Heart left ventricle (tissue), 16 donors: ENCODE measurements around the gene ADAP2. TPM values are rescaled to one million over a fixed set of nuclear protein-coding genes. Genes with fewer than 3 reads are reported as not detected.
A peak's percentile ranks its signal among the peaks of the same experiment; 100 is the strongest.

Source experiments
- ATAC-seq, 4 donors: fragments of 200-7000 bp; cut with Tn5 transposase; one replicate each; pipeline ENCODE4 v1.9.1; 2020 to 2022; ENCODE audit warnings: moderate library complexity in 4 of 4, mild to moderate bottlenecking in 3 of 4, moderate number of reproducible peaks in 1 of 4
- DNase-seq, 5 donors: peaks; one replicate each; pipeline ENCODE4 v3.0.0-alpha.2; 2020
- H3K27ac ChIP-seq, 12 donors: fragments of 200-600 bp; sonication (generic) in 4 of 12; one replicate each; pipeline versions ENCODE4 v1.5.0 to v1.8.0; 2016 to 2022; ENCODE audit warnings: mild to moderate bottlenecking in 2 of 12
- H3K27me3 ChIP-seq, 9 donors: fragments of 200-600 bp; sonication (generic) in 2 of 9; one replicate each; pipeline versions ENCODE4 v1.5.1 to v1.8.0; 2016 to 2022; ENCODE audit warnings: mild to moderate bottlenecking in 3 of 9
- H3K36me3 ChIP-seq, 9 donors: fragments of 200-600 bp; sonication (generic) in 2 of 9; one replicate each; pipeline versions ENCODE4 v1.5.0 to v1.8.0; 2018 to 2022; ENCODE audit warnings: mild to moderate bottlenecking in 2 of 9
- H3K4me1 ChIP-seq, 12 donors: fragments of 200-600 bp; sonication (generic) in 4 of 12; one replicate each; pipeline versions ENCODE4 v1.5.0 to v1.8.0; 2016 to 2022; ENCODE audit warnings: mild to moderate bottlenecking in 3 of 12
- H3K4me3 ChIP-seq, 12 donors: fragments of 200-600 bp; sonication (generic) in 4 of 12; one replicate each; pipeline versions ENCODE4 v1.5.0 to v1.8.0; 2017 to 2022; ENCODE audit warnings: mild to moderate bottlenecking in 9 of 12, moderate library complexity in 4 of 12
- H3K9me3 ChIP-seq, 12 donors: fragments of 200-600 bp; sonication (generic) in 4 of 12; one replicate each; pipeline versions ENCODE4 v1.5.0 to v1.8.0; 2016 to 2022; ENCODE audit warnings: mild to moderate bottlenecking in 1 of 12
- CTCF ChIP-seq, 12 donors: fragments of 200-600 bp; sonication (generic) in 4 of 12; IDR thresholded peaks; one replicate each; pipeline versions ENCODE4 v1.5.0 to v1.8.0; 2018 to 2022; ENCODE audit warnings: antibody characterized with exemption in 12 of 12, mild to moderate bottlenecking in 5 of 12
- POLR2A ChIP-seq, 2 donors: fragments of 450-650 bp; IDR thresholded peaks; one replicate each; pipeline ENCODE4 v1.6.1; 2017; ENCODE audit warnings: antibody characterized with exemption in 2 of 2, mild to moderate bottlenecking in 2 of 2, moderate library complexity in 2 of 2
- WGBS, 4 donors: extraction: QIAGEN DNeasy Blood & Tissue Kit in 2 of 4; methylation state at CpG; one replicate each; pipeline versions ENCODE4 v1.1.5 to v1.1.7; 2013 to 2018; 5-methylcytosine and 5-hydroxymethylcytosine counted together
- intact Hi-C, 10 donors: fragments of 100-400 bp; cut with DNase I; formaldehyde crosslinking; loops; one replicate each; pipeline versions ENCODE4 v1.11.1 to v1.14.2; 2022
- long read RNA-seq, 3 donors: library from polyadenylated mRNA; unstranded; transcript quantifications; one replicate each; pipeline ENCODE4 v2.0.0, GENCODE V29; 2020 to 2021
- polyA plus RNA-seq, 2 donors: library from polyadenylated mRNA; stranded (reverse); fragments of 200-250 nt; gene quantifications; one replicate each; pipeline ENCODE4 v1.2.3, GENCODE V29; 2013
- total RNA-seq, 9 donors: library from RNA; depleted of rRNA in 2 of 9; stranded (reverse); fragments of >200 nt in 2 of 9; fragmentation: NEBNext Ultra II Directional in 3 of 9; extraction: Animal tissue kit (Norgen Biotek cat#: 25700) in 3 of 9; gene quantifications; one replicate each; pipeline versions ENCODE4 v1.1.0 to v1.2.4, GENCODE V29; 2016 to 2023
- donor health status: ischemic (EF 13 %, LVEDD 7.1; RV severe dilation, severe dysfunction).
- donor health status: healthy with polysubstance abuse.
- donor health status: DM: no; HTN: yes; CAD: no.
- donor health status: DM: no; HTN: no; CAD: no.
- donor health status: ischemic (EF 25% LVEDD 6.9; RV normal size, moderate dysfunction).
- donor health status: ischemic (EF 25% LVEDD 5.7; RV mildly dilated, moderate dysfunction).
- donor health status: healthy.
- donor health status: DM: yes; HTN: yes; CAD: no.
- donor health status: ischemic (EF 35%, LVEDD 5.7; RV mildly dilated, moderate dysfunction).
- donor health status: nonischemic (EF 11% LVEDD 7.7; RV severe dilation, severe dysfunction).
- donor health status: DM: yes; HTN: yes; CAD: no.
- donor health status: PGD.
- donor health status: ischemic (EF 29% LVEDD 5.4; RV normal size, mild dysfunction).
- donor health status: nonischemic (EF 23%, LVEDD 6.1; RV moderate dilation, normal function).

The ADAP2 gene
- total RNA-seq, result 10 to 100 TPM in 4 of 9 donors, 1 to 10 TPM in 5; 3.1 to 43.5 (median 8.3) TPM
- 1 to 10 TPM; 3.5 to 4.5 TPM for polyA plus RNA-seq
- long read RNA-seq, donor 1, partial matches to known transcripts, result 0 of 5 reads
- long read RNA-seq, donor 1, other reads (novel, unspliced or antisense), result 1 of 5 reads
- long read RNA-seq, donor 2, transcript ADAP2-201 (11 exons, 2,934 nt), result major isoform, 13 of 28 reads
- long read RNA-seq, donor 2, partial matches to known transcripts, result 1 of 28 reads
- long read RNA-seq, donor 2, other reads (novel, unspliced or antisense), result 12 of 28 reads
- long read RNA-seq, donor 3, partial matches to known transcripts, result 1 of 6 reads
- long read RNA-seq, donor 3, other reads (novel, unspliced or antisense), result 2 of 6 reads

GRCh38 chr17:30921544-30922196 is at the start of gene ADAP2:
ADAP2 (plus strand) TSS chr17:30921945; CDS start chr17:30922015, 70 bp downstream.
- H3K27ac ChIP-seq, result peak within 1 kb of the TSS in 11 of 12 donors; percentile 49 to 86 (median 69)
- 4 to 23% (median 8%) methylated on average over 11 to 60 of the region's 60 CpGs for WGBS, 4 donors
- H3K4me1 ChIP-seq, result peaks cover 0 to 24% (median 6%) of the 10 kb centered on the region in 12 donors
- DNase-seq, result peak; percentile 62 to 87 (median 74)
- peak within 1 kb of the TSS; percentile 16 to 75 (median 60) for H3K4me3 ChIP-seq
- H3K36me3 ChIP-seq, result peaks cover 0 to 19% (median 0%) of the 10 kb centered on the region in 9 donors
- TF ChIP-seq CTCF (IDR thresholded peaks at IDR 0.05), result no peak
- TF ChIP-seq POLR2A (IDR thresholded peaks at IDR 0.05), result peak in 1 of 2 donors; percentile 40
- H3K27me3 ChIP-seq, result peaks cover 0 to 41% (median 18%) of the 10 kb centered on the region in 9 donors
- H3K9me3 ChIP-seq, result no peaks in the 10 kb centered on the region
- peak in 3 of 4 donors; percentile 80 to 90 (median 89) for ATAC-seq
- intact Hi-C loops, result loop anchor here in 2 of 10 donors (5.0 kb wide), 1 partner anchor 46 kb away; no protein-coding TSS in a partner anchor

- TF ChIP-seq POLR2A (IDR thresholded peaks at IDR 0.05) (no peak), CTCF (IDR thresholded peaks at IDR 0.05) (no peak)
- Histone ChIP-seq H3K36me3 (peaks cover 0 to 18% (median 0%) of the 10 kb centered on the region in 9 donors), H3K4me1 (no peaks in the 10 kb centered on the region), H3K27me3 (no peaks in the 10 kb centered on the region), H3K27ac (no peak overlapping the region), H3K4me3 (no peak overlapping the region), H3K9me3 (no peaks in the 10 kb centered on the region)
- intact Hi-C loops, result no loop called here
- DNase-seq (no peak), ATAC-seq (no peak)
- WGBS, 4 donors, result 95 to 99% (median 96%) methylated on average over 5 of the region's 5 CpGs
Observed at GRCh38 chr17:30886187-30886586, 35.6 kb upstream of the ADAP2 start.

- TF ChIP-seq CTCF (IDR thresholded peaks at IDR 0.05), result no peak
- TF ChIP-seq POLR2A (IDR thresholded peaks at IDR 0.05), result no peak
- Histone ChIP-seq H3K9me3 (no peaks in the 10 kb centered on the region), H3K36me3 (peaks cover 0 to 47% (median 28%) of the 10 kb centered on the region in 9 donors), H3K27ac (no peak overlapping the region), H3K4me1 (no peaks in the 10 kb centered on the region), H3K27me3 (no peaks in the 10 kb centered on the region), H3K4me3 (no peak overlapping the region)
- DNase-seq, result no peak
- intact Hi-C loops, result no loop called here
- WGBS, 4 donors, result 71 to 86% (median 83%) methylated on average over 3 of the region's 3 CpGs
- ATAC-seq, result no peak
Observed at GRCh38 chr17:30894236-30894635, 27.5 kb upstream of the ADAP2 start.

GRCh38 chr17:30897311-30897710 is 24.4 kb upstream of the ADAP2 start:
- intact Hi-C loops, result no loop called here
- Histone ChIP-seq H3K4me3 (no peak overlapping the region), H3K36me3 (peaks cover 0 to 78% (median 59%) of the 10 kb centered on the region in 9 donors), H3K4me1 (no peaks in the 10 kb centered on the region), H3K27ac (no peak overlapping the region), H3K27me3 (no peaks in the 10 kb centered on the region), H3K9me3 (no peaks in the 10 kb centered on the region)
- DNase-seq (no peak), ATAC-seq (no peak)
- TF ChIP-seq POLR2A (IDR thresholded peaks at IDR 0.05) (no peak), CTCF (IDR thresholded peaks at IDR 0.05) (no peak)
- 91 to 98% (median 96%) methylated on average over 5 of the region's 5 CpGs for WGBS, 4 donors
